T-helper 9 cell (primary cell): Measurements from ENCODE around the gene LIPM.

Experiments used
- DNase-seq: peaks from one replicate; pipeline ENCODE4 v3.0.0-alpha.2; 2020

The LIPM gene

GRCh38 chr10:88841316-88842111 is 39.0 kb downstream of the LIPM start:
- DNase-seq, result no peak

GRCh38 chr10:88843171-88843570 is 40.6 kb downstream of the LIPM start:
- DNase-seq, result no peak

GRCh38 chr10:88848499-88848898 is 46.0 kb downstream of the LIPM start:
- DNase-seq, result no peak

GRCh38 chr10:88849234-88849633 is 46.7 kb downstream of the LIPM start:
- no peak for DNase-seq

- DNase-seq, result no peak
These were observed 48.2 kb downstream of the LIPM start for GRCh38 chr10:88850712-88851111.

DNA sequence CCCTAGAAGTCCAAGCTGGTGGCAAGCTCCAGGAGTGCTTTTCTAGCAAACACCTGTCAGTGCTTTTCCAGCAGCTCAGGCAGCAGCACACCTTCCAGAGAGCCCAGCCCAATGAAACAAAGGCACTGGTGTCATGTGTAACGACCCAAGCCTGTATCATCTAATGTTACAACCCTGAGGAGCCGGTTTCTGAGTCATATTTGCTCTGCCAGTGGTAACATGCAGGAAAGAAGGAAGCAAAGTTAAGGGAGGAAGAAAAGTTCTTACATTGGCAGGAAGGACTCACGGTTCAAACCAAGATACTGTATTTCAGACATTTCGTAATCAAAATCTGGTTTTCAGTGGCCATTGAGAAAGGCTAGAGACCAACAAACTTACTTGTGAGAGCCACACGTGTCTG is 49.2 kb downstream of the LIPM start, which contains the start of gene ANKRD22:
ANKRD22 (minus strand) TSS at position 139 of the 400 bp plus-strand sequence. CDS start 237 bp downstream, outside the sequence.
- DNase-seq, result no peak

DNA sequence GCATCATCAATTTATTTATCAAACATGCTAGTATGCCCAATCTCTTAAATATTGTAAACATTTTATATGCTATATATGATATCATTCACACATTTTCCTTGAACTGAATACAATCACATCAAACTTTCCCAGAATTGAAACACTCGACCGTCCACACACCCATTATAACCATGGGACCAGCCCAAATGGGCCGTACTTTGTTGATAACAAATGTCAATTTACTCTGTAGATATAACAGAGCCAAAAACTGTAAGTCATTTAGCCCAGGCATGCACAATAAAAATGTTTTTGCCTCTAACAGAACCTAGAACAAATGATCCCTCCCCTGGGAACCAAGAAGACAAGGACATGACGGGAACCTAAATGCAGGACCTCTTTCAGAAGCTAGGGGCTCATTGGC is 49.8 kb downstream of the LIPM start:
- no peak for DNase-seq

DNA sequence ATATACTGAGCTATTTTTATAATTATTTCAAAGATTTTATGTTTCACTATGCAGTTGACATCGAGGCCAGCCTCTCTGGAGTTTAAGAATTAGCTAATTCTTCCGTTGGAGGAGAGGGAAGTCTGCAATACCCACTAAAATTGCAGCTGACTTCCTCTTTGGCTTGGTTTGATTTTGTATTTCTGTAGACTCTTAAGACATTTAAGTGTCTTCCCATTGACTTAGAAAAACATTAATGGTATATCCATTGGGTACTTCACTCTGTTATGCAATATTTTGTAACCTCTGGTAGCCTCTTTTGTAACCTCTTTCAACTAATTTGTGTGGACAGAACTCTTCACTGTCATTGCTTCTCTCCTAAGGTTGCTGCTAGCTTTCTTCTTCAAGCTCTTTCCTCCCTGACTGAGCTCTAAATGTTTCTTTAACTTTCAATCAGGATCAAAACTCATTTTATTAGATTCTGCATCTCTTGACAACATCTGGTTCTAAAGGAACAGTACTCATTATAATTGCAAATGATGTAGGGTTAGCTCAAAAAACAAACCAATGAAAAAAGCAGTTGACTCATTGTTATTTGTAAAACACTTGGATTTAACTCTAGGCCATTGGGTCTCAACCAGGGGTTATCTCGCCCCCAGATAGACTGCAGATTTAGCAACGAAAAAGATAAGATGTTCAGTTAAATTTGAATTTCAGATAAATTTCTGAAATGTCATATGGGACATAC is 50.8 kb downstream of the LIPM start:
- no peak for DNase-seq

GRCh38 chr10:88854684-88855083 is 52.2 kb downstream of the LIPM start:
- no peak for DNase-seq

DNA sequence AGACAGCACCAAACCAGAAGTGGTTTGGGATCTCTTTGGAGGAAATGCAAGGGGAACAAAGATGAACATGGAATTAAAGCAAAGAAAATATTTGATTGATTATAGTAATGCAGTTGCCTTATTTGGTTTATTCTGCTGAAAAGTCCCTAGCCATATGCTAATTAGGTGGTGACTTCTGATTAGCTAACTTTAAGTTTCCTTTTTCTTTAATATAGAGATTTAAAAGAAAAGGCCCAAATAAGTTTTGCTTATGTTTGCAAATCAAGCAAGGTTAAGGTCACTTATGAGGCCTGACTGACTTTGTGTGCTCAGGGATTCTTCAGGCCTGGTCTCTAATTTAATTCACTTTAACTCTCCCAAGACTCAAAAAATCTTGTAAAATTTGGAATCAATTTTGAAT is 55.3 kb downstream of the LIPM start:
- DNase-seq, result no peak

DNA sequence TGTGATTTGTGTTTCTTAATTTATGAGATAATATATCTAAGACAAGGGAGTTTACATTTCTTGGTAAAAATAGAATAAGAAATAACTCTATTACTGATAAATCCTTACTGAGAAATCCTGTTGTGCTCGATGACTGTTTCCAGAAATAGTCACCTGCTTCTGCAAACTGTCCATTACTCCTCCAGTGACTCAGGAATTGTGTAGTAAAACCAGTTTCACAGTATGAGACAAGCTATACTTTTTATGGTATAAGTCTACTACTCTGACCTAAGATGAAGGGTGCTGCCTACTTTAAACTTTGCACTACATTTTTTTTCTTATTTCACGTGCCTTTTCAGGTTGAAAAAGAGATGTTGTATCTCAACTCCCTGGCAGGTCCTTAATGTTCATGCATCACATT is 56.0 kb downstream of the LIPM start:
- no peak for DNase-seq

DNA sequence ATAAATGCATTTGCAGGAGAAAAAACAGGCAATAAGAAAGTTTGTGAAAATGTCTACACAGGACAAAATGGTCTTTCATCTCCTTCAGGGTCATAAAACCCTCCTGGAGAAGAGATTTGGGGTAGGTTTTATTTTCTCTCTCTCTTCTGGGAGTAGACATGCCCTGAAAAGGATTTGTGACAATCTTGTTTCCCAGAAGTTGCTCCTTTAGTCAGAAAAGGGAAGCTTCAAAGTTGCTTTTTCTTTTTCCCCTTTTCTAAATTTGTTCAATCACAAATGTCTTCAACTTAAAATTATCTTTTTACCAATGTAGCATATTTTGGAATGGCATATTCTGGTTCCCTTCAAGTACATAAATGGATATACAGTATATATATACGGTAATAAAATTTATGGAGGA is 58.5 kb downstream of the LIPM start:
- no peak for DNase-seq

- no peak for DNase-seq
These were observed 62.8 kb downstream of the LIPM start for GRCh38 chr10:88865281-88865876.

- DNase-seq, result no peak
These were observed 63.9 kb downstream of the LIPM start for GRCh38 chr10:88866454-88866853.

- DNase-seq, result no peak
These were observed 67.6 kb downstream of the LIPM start for GRCh38 chr10:88870089-88870488.
